Muscle layer of colon (tissue), 2 donors: ENCODE data around the gene RBMS1.

Experiments
- H3K27ac ChIP-seq: one replicate; pipeline ENCODE4 v1.7.0; 2013; ENCODE audit warnings: low read depth, mild to moderate bottlenecking, low read length, moderate library complexity
- H3K27me3 ChIP-seq, 2 donors: one replicate each; pipeline ENCODE4 v1.7.0; 2013; ENCODE audit warnings: low read length in 2 of 2, mild to moderate bottlenecking in 2 of 2; ENCODE audit not compliant: insufficient read depth in 2 of 2, control insufficient read depth in 1 of 2
- H3K36me3 ChIP-seq: one replicate; pipeline ENCODE4 v1.7.0; 2013; ENCODE audit warnings: mild to moderate bottlenecking, low read length; ENCODE audit not compliant: insufficient read depth
- H3K4me1 ChIP-seq: one replicate; pipeline ENCODE4 v1.7.0; 2013; ENCODE audit warnings: mild to moderate bottlenecking, low read length; ENCODE audit not compliant: insufficient read depth
- H3K4me3 ChIP-seq, 2 donors: one replicate each; pipeline ENCODE4 v1.7.0; 2013; ENCODE audit warnings: low read length in 2 of 2, low read depth in 1 of 2, mild to moderate bottlenecking in 1 of 2, moderate library complexity in 1 of 2
- H3K9ac ChIP-seq: one replicate; pipeline ENCODE4 v1.7.0; 2013; ENCODE audit warnings: low read length
- H3K9me3 ChIP-seq: one replicate; pipeline ENCODE4 v1.7.0; 2013; ENCODE audit warnings: mild to moderate bottlenecking, low read length
- donor health status: abdominal sarcoma.
- donor health status: Adenocarcinoma of cecum.

The RBMS1 gene

GRCh38 chr2:160232905-160233475, 260.6 kb downstream of the RBMS1 start:
- H3K36me3 ChIP-seq = no peaks in the 10 kb centered on the region
- H3K27ac ChIP-seq = no peak overlapping the region
- H3K9me3 ChIP-seq = no peaks in the 10 kb centered on the region
- H3K4me1 ChIP-seq = no peaks in the 10 kb centered on the region
- H3K9ac ChIP-seq = no peak overlapping the region
- no peaks in the 10 kb centered on the region for H3K27me3 ChIP-seq
- no peak overlapping the region for H3K4me3 ChIP-seq

GRCh38 chr2:160229591-160229990, 264.0 kb downstream of the RBMS1 start:
- Histone ChIP-seq H3K9me3 (no peaks in the 10 kb centered on the region), H3K9ac (no peak overlapping the region), H3K4me1 (no peaks in the 10 kb centered on the region), H3K36me3 (no peaks in the 10 kb centered on the region), H3K27me3 (no peaks in the 10 kb centered on the region), H3K4me3 (no peak overlapping the region), H3K27ac (no peak overlapping the region)

GRCh38 chr2:160228141-160228917, 265.3 kb downstream of the RBMS1 start:
- H3K9ac ChIP-seq = no peak overlapping the region
- H3K27ac ChIP-seq = no peak overlapping the region
- H3K4me3 ChIP-seq = no peak overlapping the region
- no peaks in the 10 kb centered on the region for H3K9me3 ChIP-seq
- H3K4me1 ChIP-seq = no peaks in the 10 kb centered on the region
- H3K36me3 ChIP-seq = no peaks in the 10 kb centered on the region
- no peaks in the 10 kb centered on the region for H3K27me3 ChIP-seq

- Histone ChIP-seq H3K9ac (no peak overlapping the region), H3K36me3 (no peaks in the 10 kb centered on the region), H3K9me3 (no peaks in the 10 kb centered on the region), H3K4me1 (no peaks in the 10 kb centered on the region), H3K27me3 (no peaks in the 10 kb centered on the region), H3K4me3 (no peak overlapping the region), H3K27ac (no peak overlapping the region)
Observed at GRCh38 chr2:160227293-160227915, 266.2 kb downstream of the RBMS1 start.

- no peak overlapping the region for H3K27ac ChIP-seq
- H3K4me3 ChIP-seq = no peak overlapping the region
- no peak overlapping the region for H3K9ac ChIP-seq
- no peaks in the 10 kb centered on the region for H3K9me3 ChIP-seq
- no peaks in the 10 kb centered on the region for H3K27me3 ChIP-seq
- no peaks in the 10 kb centered on the region for H3K36me3 ChIP-seq
- H3K4me1 ChIP-seq = no peaks in the 10 kb centered on the region
Observed at GRCh38 chr2:160226367-160226766, 267.2 kb downstream of the RBMS1 start.

- no peak overlapping the region for H3K9ac ChIP-seq
Observed at GRCh38 chr2:160225722-160226121, 267.9 kb downstream of the RBMS1 start.

GRCh38 chr2:160224507-160224906, 269.1 kb downstream of the RBMS1 start:
- Histone ChIP-seq H3K27ac (no peak overlapping the region), H3K27me3 (no peaks in the 10 kb centered on the region), H3K9me3 (no peaks in the 10 kb centered on the region), H3K4me1 (no peaks in the 10 kb centered on the region), H3K9ac (no peak overlapping the region), H3K4me3 (no peak overlapping the region), H3K36me3 (no peaks in the 10 kb centered on the region)

More at GRCh38 chr2:160225722-160226121, 267.9 kb downstream of the RBMS1 start:
- Histone ChIP-seq H3K4me3 (no peak overlapping the region), H3K4me1 (no peaks in the 10 kb centered on the region), H3K27me3 (no peaks in the 10 kb centered on the region), H3K36me3 (no peaks in the 10 kb centered on the region), H3K9me3 (no peaks in the 10 kb centered on the region), H3K27ac (no peak overlapping the region)

GRCh38 chr2:160224060-160224459, 269.5 kb downstream of the RBMS1 start:
- H3K9ac ChIP-seq = no peak overlapping the region
- H3K4me1 ChIP-seq = no peaks in the 10 kb centered on the region
- H3K4me3 ChIP-seq = no peak overlapping the region
- H3K36me3 ChIP-seq = no peaks in the 10 kb centered on the region
- no peaks in the 10 kb centered on the region for H3K9me3 ChIP-seq
- no peak overlapping the region for H3K27ac ChIP-seq
- H3K27me3 ChIP-seq = no peaks in the 10 kb centered on the region

GRCh38 chr2:160223560-160223959, 270.0 kb downstream of the RBMS1 start:
- Histone ChIP-seq H3K27me3 (no peaks in the 10 kb centered on the region), H3K4me1 (no peaks in the 10 kb centered on the region), H3K27ac (no peak overlapping the region), H3K9ac (no peak overlapping the region), H3K4me3 (no peak overlapping the region), H3K9me3 (no peaks in the 10 kb centered on the region), H3K36me3 (no peaks in the 10 kb centered on the region)

- Histone ChIP-seq H3K4me3 (no peak overlapping the region), H3K27me3 (no peaks in the 10 kb centered on the region), H3K36me3 (no peaks in the 10 kb centered on the region), H3K9ac (no peak overlapping the region), H3K9me3 (no peaks in the 10 kb centered on the region), H3K27ac (no peak overlapping the region), H3K4me1 (no peaks in the 10 kb centered on the region)
Observed at GRCh38 chr2:160222546-160223283, 270.9 kb downstream of the RBMS1 start.
